ENCODE measurements around the gene YWHAH.

YWHAH gene

GRCh38 chr22:31945971-31946680, 1.8 kb downstream of the YWHAH start:
- peak overlapping the region; percentile 91 to 94 (median 94) for H3K9ac ChIP-seq (ENCODE audit: low read length in 5 of 5)
- no peaks in the 10 kb centered on the region for H3K9me3 ChIP-seq (ENCODE audit: control insufficient read depth in 5 of 5, low read length in 5 of 5)
- H3K27me3 ChIP-seq (ENCODE audit: control insufficient read depth in 5 of 5, insufficient read depth in 4 of 5, low read length in 5 of 5): no peaks in the 10 kb centered on the region
- H3K36me3 ChIP-seq (ENCODE audit: control insufficient read depth in 5 of 5, insufficient read depth in 5 of 5, low read length in 5 of 5): peaks cover 2 to 18% (median 8%) of the 10 kb centered on the region in 5 donors
- H3K4me1 ChIP-seq (ENCODE audit: control insufficient read depth in 5 of 5, insufficient read depth in 5 of 5, low read length in 5 of 5): peaks cover 14 to 46% (median 39%) of the 10 kb centered on the region in 5 donors
- H3K4me3 ChIP-seq (ENCODE audit: low read depth in 1 of 5, low read length in 5 of 5): peak overlapping the region; percentile 89 to 93 (median 90)
- H3K27ac ChIP-seq (ENCODE audit: low read depth, low read length): peak overlapping the region; percentile 81

DNA sequence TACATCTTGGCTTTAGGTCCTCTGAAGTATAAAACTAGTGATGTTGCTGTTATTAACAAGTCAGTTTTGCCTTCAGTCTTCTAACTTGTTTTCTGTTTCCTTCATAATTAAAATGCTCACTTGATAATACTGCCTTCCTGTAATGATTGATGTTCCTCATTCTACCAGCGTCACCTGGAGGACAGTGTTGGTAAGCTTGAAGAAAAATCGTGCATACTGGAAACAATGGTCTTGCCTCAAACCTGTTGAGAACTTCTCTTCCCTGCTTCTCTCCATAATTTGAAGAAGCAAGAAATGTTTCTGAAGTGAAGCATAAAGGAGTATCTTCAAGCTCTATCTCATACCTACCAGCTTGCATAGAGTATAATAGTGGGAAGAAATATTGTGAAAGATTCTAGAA, 3.0 kb downstream of the YWHAH start:
- Histone ChIP-seq H3K9ac (ENCODE audit: low read length in 5 of 5) (no peak overlapping the region), H3K27me3 (ENCODE audit: control insufficient read depth in 5 of 5, insufficient read depth in 4 of 5, low read length in 5 of 5) (no peaks in the 10 kb centered on the region), H3K36me3 (ENCODE audit: control insufficient read depth in 5 of 5, insufficient read depth in 5 of 5, low read length in 5 of 5) (peaks cover 2 to 21% (median 8%) of the 10 kb centered on the region in 5 donors), H3K4me1 (ENCODE audit: control insufficient read depth in 5 of 5, insufficient read depth in 5 of 5, low read length in 5 of 5) (peaks cover 14 to 58% (median 51%) of the 10 kb centered on the region in 5 donors), H3K4me3 (ENCODE audit: low read depth in 1 of 5, low read length in 5 of 5) (peak overlapping the region in 1 of 5 donors; percentile 89), H3K27ac (ENCODE audit: low read depth, low read length) (peak overlapping the region; percentile 81), H3K9me3 (ENCODE audit: control insufficient read depth in 5 of 5, low read length in 5 of 5) (no peaks in the 10 kb centered on the region)

GRCh38 chr22:31948002-31948401, 3.7 kb downstream of the YWHAH start:
- Histone ChIP-seq H3K36me3 (ENCODE audit: control insufficient read depth in 5 of 5, insufficient read depth in 5 of 5, low read length in 5 of 5) (peaks cover 2 to 21% (median 8%) of the 10 kb centered on the region in 5 donors), H3K4me1 (ENCODE audit: control insufficient read depth in 5 of 5, insufficient read depth in 5 of 5, low read length in 5 of 5) (peaks cover 14 to 63% (median 58%) of the 10 kb centered on the region in 5 donors), H3K27me3 (ENCODE audit: control insufficient read depth in 5 of 5, insufficient read depth in 4 of 5, low read length in 5 of 5) (no peaks in the 10 kb centered on the region), H3K9me3 (ENCODE audit: control insufficient read depth in 5 of 5, low read length in 5 of 5) (no peaks in the 10 kb centered on the region), H3K9ac (ENCODE audit: low read length in 5 of 5) (no peak overlapping the region), H3K4me3 (ENCODE audit: low read depth in 1 of 5, low read length in 5 of 5) (no peak overlapping the region), H3K27ac (ENCODE audit: low read depth, low read length) (no peak overlapping the region)

GRCh38 chr22:31950226-31950625, 5.9 kb downstream of the YWHAH start:
- no peaks in the 10 kb centered on the region for H3K9me3 ChIP-seq (ENCODE audit: control insufficient read depth in 5 of 5, low read length in 5 of 5)
- H3K36me3 ChIP-seq (ENCODE audit: control insufficient read depth in 5 of 5, insufficient read depth in 5 of 5, low read length in 5 of 5): peaks cover 2 to 21% (median 8%) of the 10 kb centered on the region in 5 donors
- H3K27ac ChIP-seq (ENCODE audit: low read depth, low read length): peak overlapping the region; percentile 95
- no peak overlapping the region for H3K4me3 ChIP-seq (ENCODE audit: low read depth in 1 of 5, low read length in 5 of 5)
- no peaks in the 10 kb centered on the region for H3K27me3 ChIP-seq (ENCODE audit: control insufficient read depth in 5 of 5, insufficient read depth in 4 of 5, low read length in 5 of 5)
- H3K4me1 ChIP-seq (ENCODE audit: control insufficient read depth in 5 of 5, insufficient read depth in 5 of 5, low read length in 5 of 5): peaks cover 12 to 76% (median 68%) of the 10 kb centered on the region in 5 donors
- no peak overlapping the region for H3K9ac ChIP-seq (ENCODE audit: low read length in 5 of 5)

DNA sequence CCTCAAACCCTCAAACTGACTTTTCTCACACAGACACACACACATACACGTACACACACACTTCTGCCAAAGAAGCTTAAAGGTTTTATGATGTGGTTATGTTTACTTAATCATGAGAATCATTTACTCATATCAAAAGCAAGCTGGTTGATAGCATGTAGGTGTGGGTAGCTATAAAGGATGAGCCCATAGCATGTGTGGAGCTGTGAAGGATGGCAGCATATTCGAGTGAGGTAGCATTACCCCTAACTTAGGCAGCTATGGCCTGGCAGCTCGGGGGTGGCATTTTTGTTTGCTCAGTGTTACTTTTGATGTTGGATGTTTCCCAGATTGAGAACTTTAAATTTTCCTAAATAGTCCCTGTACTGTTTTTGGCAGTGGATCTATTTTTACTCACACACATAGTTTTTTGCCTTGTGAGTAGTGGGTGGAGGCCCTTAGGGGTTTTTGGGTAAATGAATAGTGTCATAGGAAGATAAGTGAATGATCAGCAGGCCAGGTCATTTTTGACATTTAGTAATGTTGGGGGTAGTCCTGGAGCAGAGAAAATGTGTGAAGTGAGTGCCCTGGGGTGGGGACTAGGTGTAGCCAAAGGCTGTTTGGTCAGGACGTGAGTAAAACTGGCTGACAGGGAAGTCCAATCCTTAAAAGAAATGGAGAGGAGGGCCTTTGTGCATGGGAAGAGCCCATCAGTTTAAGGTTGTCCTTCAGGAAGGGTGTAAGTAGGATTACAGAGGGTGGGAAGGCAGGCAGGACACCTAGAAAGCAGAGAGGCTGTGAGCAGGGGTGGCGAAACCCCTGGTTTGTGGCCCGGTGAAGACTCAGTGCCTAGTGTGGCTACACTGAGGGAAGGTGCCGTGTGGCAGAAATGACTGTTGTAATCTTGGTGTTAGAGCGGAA, 7.1 kb downstream of the YWHAH start:
- Histone ChIP-seq H3K9ac (ENCODE audit: low read length in 5 of 5) (peak overlapping the region in 3 of 5 donors; percentile 23 to 53 (median 24)), H3K27me3 (ENCODE audit: control insufficient read depth in 5 of 5, insufficient read depth in 4 of 5, low read length in 5 of 5) (no peaks in the 10 kb centered on the region), H3K4me3 (ENCODE audit: low read depth in 1 of 5, low read length in 5 of 5) (no peak overlapping the region), H3K9me3 (ENCODE audit: control insufficient read depth in 5 of 5, low read length in 5 of 5) (no peaks in the 10 kb centered on the region), H3K27ac (ENCODE audit: low read depth, low read length) (peak overlapping the region; percentile 95), H3K36me3 (ENCODE audit: control insufficient read depth in 5 of 5, insufficient read depth in 5 of 5, low read length in 5 of 5) (peaks cover 6 to 27% (median 14%) of the 10 kb centered on the region in 5 donors), H3K4me1 (ENCODE audit: control insufficient read depth in 5 of 5, insufficient read depth in 5 of 5, low read length in 5 of 5) (peaks cover 5 to 67% (median 56%) of the 10 kb centered on the region in 5 donors)

GRCh38 chr22:31952094-31952401, 7.7 kb downstream of the YWHAH start:
- no peaks in the 10 kb centered on the region for H3K27me3 ChIP-seq (ENCODE audit: control insufficient read depth in 5 of 5, insufficient read depth in 4 of 5, low read length in 5 of 5)
- H3K36me3 ChIP-seq (ENCODE audit: control insufficient read depth in 5 of 5, insufficient read depth in 5 of 5, low read length in 5 of 5): peaks cover 10 to 33% (median 20%) of the 10 kb centered on the region in 5 donors
- H3K4me1 ChIP-seq (ENCODE audit: control insufficient read depth in 5 of 5, insufficient read depth in 5 of 5, low read length in 5 of 5): peaks cover 3 to 63% (median 50%) of the 10 kb centered on the region in 5 donors
- H3K9me3 ChIP-seq (ENCODE audit: control insufficient read depth in 5 of 5, low read length in 5 of 5): no peaks in the 10 kb centered on the region
- peak overlapping the region; percentile 95 for H3K27ac ChIP-seq (ENCODE audit: low read depth, low read length)
- H3K9ac ChIP-seq (ENCODE audit: low read length in 5 of 5): peak overlapping the region in 1 of 5 donors; percentile 23
- H3K4me3 ChIP-seq (ENCODE audit: low read depth in 1 of 5, low read length in 5 of 5): no peak overlapping the region

- peaks cover 12 to 37% (median 22%) of the 10 kb centered on the region in 5 donors for H3K36me3 ChIP-seq (ENCODE audit: control insufficient read depth in 5 of 5, insufficient read depth in 5 of 5, low read length in 5 of 5)
- H3K27ac ChIP-seq (ENCODE audit: low read depth, low read length): peak overlapping the region; percentile 95
- no peaks in the 10 kb centered on the region for H3K27me3 ChIP-seq (ENCODE audit: control insufficient read depth in 5 of 5, insufficient read depth in 4 of 5, low read length in 5 of 5)
- no peak overlapping the region for H3K4me3 ChIP-seq (ENCODE audit: low read depth in 1 of 5, low read length in 5 of 5)
- H3K9ac ChIP-seq (ENCODE audit: low read length in 5 of 5): no peak overlapping the region
- H3K9me3 ChIP-seq (ENCODE audit: control insufficient read depth in 5 of 5, low read length in 5 of 5): no peaks in the 10 kb centered on the region
- peaks cover 3 to 60% (median 48%) of the 10 kb centered on the region in 5 donors for H3K4me1 ChIP-seq (ENCODE audit: control insufficient read depth in 5 of 5, insufficient read depth in 5 of 5, low read length in 5 of 5)
These were observed 8.1 kb downstream of the YWHAH start for GRCh38 chr22:31952472-31952871.

GRCh38 chr22:31953261-31953660, 8.9 kb downstream of the YWHAH start:
- Histone ChIP-seq H3K27ac (ENCODE audit: low read depth, low read length) (peak overlapping the region; percentile 95), H3K4me1 (ENCODE audit: control insufficient read depth in 5 of 5, insufficient read depth in 5 of 5, low read length in 5 of 5) (peaks cover 3 to 57% (median 48%) of the 10 kb centered on the region in 5 donors), H3K9ac (ENCODE audit: low read length in 5 of 5) (no peak overlapping the region), H3K36me3 (ENCODE audit: control insufficient read depth in 5 of 5, insufficient read depth in 5 of 5, low read length in 5 of 5) (peaks cover 17 to 41% (median 30%) of the 10 kb centered on the region in 5 donors), H3K9me3 (ENCODE audit: control insufficient read depth in 5 of 5, low read length in 5 of 5) (no peaks in the 10 kb centered on the region), H3K27me3 (ENCODE audit: control insufficient read depth in 5 of 5, insufficient read depth in 4 of 5, low read length in 5 of 5) (no peaks in the 10 kb centered on the region), H3K4me3 (ENCODE audit: low read depth in 1 of 5, low read length in 5 of 5) (no peak overlapping the region)

- no peak overlapping the region for H3K4me3 ChIP-seq (ENCODE audit: low read depth in 1 of 5, low read length in 5 of 5)
- H3K27ac ChIP-seq (ENCODE audit: low read depth, low read length): peak overlapping the region; percentile 95
- H3K9me3 ChIP-seq (ENCODE audit: control insufficient read depth in 5 of 5, low read length in 5 of 5): no peaks in the 10 kb centered on the region
- peaks cover 15 to 42% (median 29%) of the 10 kb centered on the region in 5 donors for H3K36me3 ChIP-seq (ENCODE audit: control insufficient read depth in 5 of 5, insufficient read depth in 5 of 5, low read length in 5 of 5)
- no peaks in the 10 kb centered on the region for H3K27me3 ChIP-seq (ENCODE audit: control insufficient read depth in 5 of 5, insufficient read depth in 4 of 5, low read length in 5 of 5)
- H3K9ac ChIP-seq (ENCODE audit: low read length in 5 of 5): peak overlapping the region in 1 of 5 donors; percentile 39
- H3K4me1 ChIP-seq (ENCODE audit: control insufficient read depth in 5 of 5, insufficient read depth in 5 of 5, low read length in 5 of 5): peaks cover 3 to 57% (median 48%) of the 10 kb centered on the region in 5 donors
These were observed 10.5 kb downstream of the YWHAH start for GRCh38 chr22:31954535-31955523.
